ENCODE results near the gene SLIT3. TPM values are rescaled to one million over a fixed set of nuclear protein-coding genes. Genes with fewer than 3 reads are reported as not detected.

SLIT3 gene
- total and polyA plus RNA-seq, 4 experiments from 2014 or later = not detected

DNA sequence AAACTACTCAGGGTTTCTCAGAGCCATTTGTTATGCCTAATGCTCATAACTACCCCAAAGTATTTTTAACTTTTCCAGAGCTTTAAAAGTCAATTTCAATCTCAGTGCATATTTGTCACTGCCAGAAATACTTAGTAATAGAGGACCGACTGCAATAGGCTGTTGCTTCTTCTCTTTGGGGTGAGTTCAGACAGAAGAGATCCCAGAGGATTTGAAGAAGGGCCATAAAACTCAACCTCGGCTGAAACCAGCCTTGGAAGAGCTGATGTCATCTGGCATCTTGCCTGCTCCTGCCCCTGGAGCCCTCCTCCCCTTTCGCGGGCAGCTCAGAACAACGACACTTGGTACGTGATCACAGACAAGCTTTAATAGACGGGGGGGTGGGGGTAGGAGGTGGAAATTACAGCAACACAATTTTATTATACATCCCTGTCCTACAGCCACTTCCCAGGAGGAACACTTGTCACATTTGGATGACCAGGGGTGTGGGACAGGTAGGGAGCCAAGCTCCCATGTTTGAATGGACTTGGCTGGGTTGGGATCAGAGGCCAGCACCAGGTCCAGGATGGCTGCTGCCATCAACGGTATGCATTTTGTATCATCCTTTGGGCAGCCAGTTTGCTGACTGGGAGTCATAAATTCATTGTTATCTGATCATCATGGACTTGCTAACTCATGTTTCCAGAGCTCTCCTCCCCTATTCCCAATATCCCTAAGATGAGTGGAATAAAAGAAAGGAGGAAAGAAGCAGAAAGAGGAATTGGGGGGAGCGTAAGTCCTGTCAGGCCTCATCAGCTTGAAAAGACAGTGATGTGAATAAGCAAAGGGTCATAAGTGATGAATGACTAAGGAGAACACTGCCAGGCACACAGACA is 535.2 kb downstream of the SLIT3 start:
- Histone ChIP-seq H3K27ac (ENCODE audit: low read depth, low read length) (no peak overlapping the region), H3K36me3 (ENCODE audit: insufficient read depth, low read length) (no peaks in the 10 kb centered on the region), H3K4me1 (ENCODE audit: insufficient read depth, low read length) (no peaks in the 10 kb centered on the region), H3K9me3 (ENCODE audit: control insufficient read depth in 1 of 2, low read length in 2 of 2) (no peaks in the 10 kb centered on the region), H3K4me3 (ENCODE audit: low read length in 2 of 2) (no peak overlapping the region), H3K27me3 (ENCODE audit: insufficient read depth, low read length) (no peaks in the 10 kb centered on the region)
- Mint-ChIP-seq H3K4me3 (no peak overlapping the region), H3K4me1 (no peaks in the 10 kb centered on the region), H3K36me3 (no peaks in the 10 kb centered on the region), H3K27me3 (no peaks in the 10 kb centered on the region), H3K9me3 (peaks cover 0 to 4% (median 0%) of the 10 kb centered on the region in 8 donors), H3K27ac (no peak overlapping the region)
- CTCF ChIA-PET (ENCODE audit: partially characterized antibody) = no interaction called here
- intact Hi-C loops (cut with micrococcal nuclease) = no loop called here
- DNase-seq = no peak
- POLR2A ChIA-PET (ENCODE audit: partially characterized antibody) = no interaction called here

DNA sequence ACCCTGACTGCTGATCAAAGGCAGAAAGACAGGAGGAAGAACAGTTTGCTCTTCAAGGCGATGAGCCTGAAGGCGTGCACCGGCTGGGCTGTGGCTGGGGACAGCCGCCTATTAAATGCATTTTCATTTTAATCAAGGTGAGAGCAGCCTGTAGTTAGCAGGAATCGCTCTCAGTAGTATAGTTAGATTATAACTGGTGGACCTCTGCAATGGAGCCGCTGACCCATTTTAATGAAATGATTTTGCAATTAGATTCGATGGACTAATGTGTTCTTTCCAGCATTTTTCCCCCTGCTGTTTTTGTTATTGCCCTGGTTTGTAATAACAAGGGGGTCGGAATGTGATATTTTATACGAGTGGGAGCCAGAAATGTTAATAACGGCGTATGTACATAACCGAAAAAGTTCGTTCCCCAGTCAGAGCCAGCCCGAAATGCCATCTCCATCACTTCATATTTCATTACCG is 535.8 kb downstream of the SLIT3 start:
- Mint-ChIP-seq H3K4me3 (no peak overlapping the region), H3K4me1 (no peaks in the 10 kb centered on the region), H3K36me3 (no peaks in the 10 kb centered on the region), H3K9me3 (peaks cover 0 to 4% (median 0%) of the 10 kb centered on the region in 8 donors), H3K27ac (no peak overlapping the region), H3K27me3 (no peaks in the 10 kb centered on the region)
- Histone ChIP-seq H3K27ac (ENCODE audit: low read depth, low read length) (no peak overlapping the region), H3K4me1 (ENCODE audit: insufficient read depth, low read length) (no peaks in the 10 kb centered on the region), H3K27me3 (ENCODE audit: insufficient read depth, low read length) (no peaks in the 10 kb centered on the region), H3K9me3 (ENCODE audit: control insufficient read depth in 1 of 2, low read length in 2 of 2) (no peaks in the 10 kb centered on the region), H3K4me3 (ENCODE audit: low read length in 2 of 2) (no peak overlapping the region), H3K36me3 (ENCODE audit: insufficient read depth, low read length) (no peaks in the 10 kb centered on the region)
- ChIA-PET CTCF (ENCODE audit: partially characterized antibody) (no interaction called here), POLR2A (ENCODE audit: partially characterized antibody) (no interaction called here)
- intact Hi-C loops (cut with micrococcal nuclease) = no loop called here
- DNase-seq = no peak

DNA sequence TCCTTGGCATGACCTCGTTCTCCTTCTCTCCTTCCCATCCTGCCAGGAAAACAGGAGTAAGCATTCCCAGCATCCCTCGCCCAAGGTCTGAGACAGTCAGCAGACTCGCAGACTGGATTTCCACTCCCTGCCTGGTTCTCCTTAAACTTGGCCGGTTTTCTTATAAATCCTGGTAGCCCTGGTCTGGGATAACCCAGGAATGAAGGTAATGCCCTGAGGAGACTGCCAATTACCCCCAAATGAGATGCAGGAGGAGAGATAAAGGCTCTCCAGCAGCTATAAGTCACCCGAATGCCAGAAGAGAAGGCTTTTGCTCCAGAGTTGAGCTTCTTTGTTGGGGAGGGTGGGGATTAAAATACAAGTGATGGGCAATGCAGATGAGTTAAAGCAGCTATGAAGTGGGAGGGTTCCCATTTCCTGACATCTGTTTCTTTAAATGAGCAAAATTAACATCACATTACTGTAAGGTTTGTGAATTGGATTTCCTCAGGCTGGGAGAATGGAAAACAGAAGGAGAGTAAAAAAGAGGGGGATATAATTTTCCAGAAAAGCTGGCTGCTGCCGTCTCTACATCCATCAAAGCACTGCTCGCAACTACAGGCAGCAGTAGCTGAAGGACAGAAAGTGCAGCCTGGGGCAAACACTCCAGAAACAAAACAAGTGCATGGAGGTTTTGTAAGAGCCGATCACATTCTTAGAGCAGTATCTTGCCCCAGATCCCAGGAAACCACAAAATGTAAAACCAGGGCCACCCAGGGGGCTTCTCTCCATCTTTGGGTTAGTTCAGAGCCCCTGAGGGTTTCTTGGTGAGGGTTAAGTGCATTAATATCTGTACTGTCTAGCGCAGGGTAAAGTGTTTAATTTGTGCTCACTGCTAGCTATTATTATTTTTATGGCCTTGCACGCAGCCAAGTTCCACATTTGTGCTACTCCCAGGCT is 544.2 kb downstream of the SLIT3 start:
- H3K9me3 Mint-ChIP-seq = no peaks in the 10 kb centered on the region
- H3K9me3 ChIP-seq (ENCODE audit: control insufficient read depth in 1 of 2, low read length in 2 of 2) = no peaks in the 10 kb centered on the region
- H3K27ac Mint-ChIP-seq = no peak overlapping the region
- H3K36me3 ChIP-seq (ENCODE audit: insufficient read depth, low read length) = no peaks in the 10 kb centered on the region
- no peak overlapping the region for H3K4me3 ChIP-seq (ENCODE audit: low read length in 2 of 2)
- H3K4me3 Mint-ChIP-seq = no peak overlapping the region
- H3K27me3 ChIP-seq (ENCODE audit: insufficient read depth, low read length) = no peaks in the 10 kb centered on the region
- no peaks in the 10 kb centered on the region for H3K36me3 Mint-ChIP-seq
- peaks cover 3 to 5% of the 10 kb centered on the region in 2 donors for H3K27me3 Mint-ChIP-seq
- no peak for DNase-seq
- H3K4me1 Mint-ChIP-seq = no peaks in the 10 kb centered on the region
- ChIA-PET POLR2A (ENCODE audit: partially characterized antibody) (no interaction called here), CTCF (ENCODE audit: partially characterized antibody) (no interaction called here)
- H3K4me1 ChIP-seq (ENCODE audit: insufficient read depth, low read length) = no peaks in the 10 kb centered on the region
- no peak overlapping the region for H3K27ac ChIP-seq (ENCODE audit: low read depth, low read length)
- intact Hi-C loops (cut with micrococcal nuclease) = no loop called here

DNA sequence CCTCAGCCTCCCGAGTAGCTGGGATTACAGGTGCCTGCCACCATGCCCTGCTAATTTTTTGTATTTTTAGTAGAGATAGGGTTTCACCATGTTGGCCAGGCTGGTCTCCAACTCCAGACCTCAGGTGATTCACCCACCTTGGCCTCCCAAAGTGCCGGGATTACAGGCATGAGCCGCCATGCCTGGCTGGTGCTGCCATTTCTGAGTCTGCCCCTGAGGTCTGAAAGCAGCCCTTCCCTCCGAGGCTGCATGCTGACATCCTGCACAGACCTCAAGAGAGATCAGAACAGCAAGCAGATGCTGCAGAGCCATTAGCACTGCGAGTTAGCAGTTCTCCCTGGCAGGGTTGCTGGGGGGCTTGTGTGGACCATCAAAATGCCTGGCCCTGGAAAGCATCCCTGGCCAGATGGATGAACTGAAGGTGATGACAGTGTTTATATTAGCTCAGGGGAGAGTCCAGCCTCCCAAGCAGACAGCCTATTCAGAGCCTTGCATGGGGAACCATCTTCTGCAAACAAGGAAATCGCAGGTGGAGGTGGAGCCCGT is 545.3 kb downstream of the SLIT3 start:
- no peaks in the 10 kb centered on the region for H3K36me3 Mint-ChIP-seq
- intact Hi-C loops (cut with micrococcal nuclease) = no loop called here

DNA sequence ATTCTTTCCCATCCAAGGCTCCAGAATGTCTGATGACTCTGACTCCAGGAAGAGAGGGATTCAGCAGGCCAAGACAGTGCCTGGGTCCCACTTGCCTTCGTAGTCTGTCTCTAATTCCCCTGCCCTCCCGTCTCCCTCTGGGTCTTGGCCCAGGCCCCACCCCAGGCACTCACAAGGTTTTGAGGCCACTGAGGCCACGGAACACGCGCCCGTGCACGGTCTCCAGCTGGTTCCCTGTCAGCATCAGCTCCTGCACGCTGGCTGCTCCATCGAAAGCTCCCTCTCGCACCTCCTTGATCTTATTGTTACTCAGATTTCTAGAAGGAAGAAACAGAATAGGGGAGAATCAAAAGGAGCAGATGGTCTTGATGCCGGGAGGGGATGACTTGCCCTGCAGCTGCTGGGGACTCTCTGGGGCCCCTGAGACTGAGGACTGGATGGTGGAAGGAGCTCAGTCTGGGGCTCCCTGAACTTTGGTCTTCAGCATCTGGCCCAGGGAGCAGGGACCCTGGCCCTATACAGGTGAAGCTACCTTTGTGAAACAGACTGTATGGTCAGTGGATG is 547.2 kb downstream of the SLIT3 start:
- intact Hi-C loops (cut with micrococcal nuclease) = no loop called here
- CTCF ChIA-PET (ENCODE audit: partially characterized antibody) = no interaction called here

More for the DNA sequence above, 545.3 kb downstream of the SLIT3 start:
- H3K4me3 ChIP-seq (ENCODE audit: low read length in 2 of 2) = no peak overlapping the region
- no peaks in the 10 kb centered on the region for H3K4me1 ChIP-seq (ENCODE audit: insufficient read depth, low read length)
- no peak overlapping the region for H3K27ac Mint-ChIP-seq
- ChIA-PET CTCF (ENCODE audit: partially characterized antibody) (no interaction called here), POLR2A (ENCODE audit: partially characterized antibody) (no interaction called here)
- no peaks in the 10 kb centered on the region for H3K9me3 ChIP-seq (ENCODE audit: control insufficient read depth in 1 of 2, low read length in 2 of 2)
- H3K9me3 Mint-ChIP-seq = no peaks in the 10 kb centered on the region
- no peaks in the 10 kb centered on the region for H3K36me3 ChIP-seq (ENCODE audit: insufficient read depth, low read length)
- peaks cover 3 to 6% of the 10 kb centered on the region in 2 donors for H3K27me3 Mint-ChIP-seq
- H3K27me3 ChIP-seq (ENCODE audit: insufficient read depth, low read length) = no peaks in the 10 kb centered on the region
- no peaks in the 10 kb centered on the region for H3K4me1 Mint-ChIP-seq
- no peak for DNase-seq
- no peak overlapping the region for H3K4me3 Mint-ChIP-seq
- H3K27ac ChIP-seq (ENCODE audit: low read depth, low read length) = no peak overlapping the region

DNA sequence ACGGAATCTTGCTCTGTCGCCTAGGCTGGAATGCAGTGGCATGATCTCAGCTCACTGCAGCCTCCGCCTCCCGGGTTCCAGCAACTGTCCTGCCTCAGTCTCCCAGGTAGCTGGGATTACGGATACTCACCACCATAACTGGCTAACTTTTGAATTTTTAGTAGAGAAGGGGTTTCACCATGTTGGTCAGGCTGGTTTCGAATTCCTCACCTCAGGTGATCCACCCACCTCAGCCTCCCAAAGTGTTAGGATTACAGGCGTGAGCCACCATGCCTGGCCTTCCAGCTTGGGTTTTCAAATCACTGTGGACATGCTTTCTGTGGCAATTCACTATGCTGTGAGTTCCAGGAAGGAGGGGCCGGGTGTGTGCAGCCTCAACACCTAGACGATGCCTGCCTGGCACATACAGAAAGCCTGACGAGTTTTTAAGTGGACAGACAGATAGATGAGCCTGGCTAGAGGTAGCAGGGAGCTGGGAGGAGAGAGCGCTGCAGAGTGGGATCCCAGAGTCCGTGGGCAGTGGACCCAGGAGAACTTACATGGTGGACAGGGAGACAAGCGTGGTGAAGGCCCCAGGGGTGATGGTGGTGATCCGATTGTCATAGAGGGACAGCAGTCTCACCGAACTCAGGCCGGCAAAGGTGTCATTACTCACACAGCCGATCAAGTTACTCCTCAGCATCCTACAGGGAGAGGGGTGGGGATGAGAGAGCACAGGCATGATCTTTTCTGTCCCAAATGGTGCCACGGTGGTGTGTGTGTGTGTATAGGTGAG is 548.3 kb downstream of the SLIT3 start:
- Mint-ChIP-seq H3K9me3 (no peaks in the 10 kb centered on the region), H3K27ac (no peak overlapping the region), H3K4me1 (no peaks in the 10 kb centered on the region), H3K36me3 (no peaks in the 10 kb centered on the region), H3K27me3 (peaks cover 3 to 5% of the 10 kb centered on the region in 2 donors), H3K4me3 (no peak overlapping the region)
- H3K9me3 ChIP-seq (ENCODE audit: control insufficient read depth in 1 of 2, low read length in 2 of 2) = no peaks in the 10 kb centered on the region
- ChIA-PET POLR2A (ENCODE audit: partially characterized antibody) (no interaction called here), CTCF (ENCODE audit: partially characterized antibody) (no interaction called here)
- H3K27me3 ChIP-seq (ENCODE audit: insufficient read depth, low read length) = no peaks in the 10 kb centered on the region
- H3K4me3 ChIP-seq (ENCODE audit: low read length in 2 of 2) = no peak overlapping the region
- no peak for DNase-seq
- no peaks in the 10 kb centered on the region for H3K4me1 ChIP-seq (ENCODE audit: insufficient read depth, low read length)
- intact Hi-C loops (cut with micrococcal nuclease) = no loop called here
- no peak overlapping the region for H3K27ac ChIP-seq (ENCODE audit: low read depth, low read length)
- no peaks in the 10 kb centered on the region for H3K36me3 ChIP-seq (ENCODE audit: insufficient read depth, low read length)

More for the DNA sequence above, 547.2 kb downstream of the SLIT3 start:
- Histone ChIP-seq H3K27me3 (ENCODE audit: insufficient read depth, low read length) (no peaks in the 10 kb centered on the region), H3K4me1 (ENCODE audit: insufficient read depth, low read length) (no peaks in the 10 kb centered on the region), H3K9me3 (ENCODE audit: control insufficient read depth in 1 of 2, low read length in 2 of 2) (no peaks in the 10 kb centered on the region), H3K4me3 (ENCODE audit: low read length in 2 of 2) (no peak overlapping the region), H3K27ac (ENCODE audit: low read depth, low read length) (no peak overlapping the region), H3K36me3 (ENCODE audit: insufficient read depth, low read length) (no peaks in the 10 kb centered on the region)
- Mint-ChIP-seq H3K27me3 (peaks cover 3 to 6% of the 10 kb centered on the region in 2 donors), H3K4me1 (no peaks in the 10 kb centered on the region), H3K27ac (no peak overlapping the region), H3K4me3 (no peak overlapping the region), H3K36me3 (no peaks in the 10 kb centered on the region), H3K9me3 (no peaks in the 10 kb centered on the region)
- no peak for DNase-seq
- POLR2A ChIA-PET (ENCODE audit: partially characterized antibody) = no interaction called here

All from CD4-positive, alpha-beta memory T cell (primary cell).